Left colon (tissue), 2 donors: ENCODE measurements around the gene HOXB1. TPM values are rescaled to one million over a fixed set of nuclear protein-coding genes. Genes with fewer than 3 reads are reported as not detected.

ENCODE experiments used
- ATAC-seq: fragments of 200-7000 bp; cut with Tn5 transposase; one replicate; pipeline ENCODE4 v1.9.1; 2020; ENCODE audit warnings: mild to moderate bottlenecking, moderate library complexity
- DNase-seq, 2 donors: peaks; one replicate each; pipeline ENCODE4 v3.0.0-alpha.2; 2020
- intact Hi-C, 2 donors: fragments of 100-400 bp; cut with DNase I in 1 of 2; cut with micrococcal nuclease in 1 of 2; formaldehyde crosslinking; loops; one replicate each; pipeline versions ENCODE4 v1.11.2 to v1.14.0; 2022; cut with DNase I, micrococcal nuclease
- total RNA-seq, 2 donors: library from RNA; stranded (reverse); fragmentation: NEBNext Ultra II Directional; extraction: Animal tissue kit (Norgen Biotek cat#: 25700); gene quantifications; one replicate each; pipeline ENCODE4 v1.2.1, GENCODE V29; 2021
- donor health status: DM: no; HTN: no; CAD: no.
- donor health status: DM: yes; HTN: yes; CAD: no.

Gene HOXB1
- total RNA-seq, 2 donors from 2014 or later: not detected

DNA sequence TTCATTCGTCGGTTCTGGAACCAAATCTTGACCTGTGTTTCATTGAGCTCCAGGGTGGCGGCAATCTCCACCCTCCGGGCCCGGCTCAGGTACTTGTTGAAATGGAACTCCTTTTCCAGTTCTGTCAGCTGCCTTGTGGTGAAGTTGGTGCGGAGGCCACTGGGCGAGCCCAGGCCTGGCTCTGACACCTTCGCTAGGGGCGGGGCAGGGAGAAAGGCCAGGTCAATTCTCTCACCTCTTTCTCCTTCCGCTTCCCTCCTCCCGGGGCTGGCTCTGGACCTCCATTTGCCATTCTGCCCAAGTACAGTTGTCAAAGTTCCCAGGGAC, 1.2 kb downstream of the HOXB1 start:
- intact Hi-C loops: no loop called here
- DNase-seq (no peak), ATAC-seq (no peak)

GRCh38 chr17:48528936-48529682, 1.7 kb downstream of the HOXB1 start:
- intact Hi-C loops: no loop called here
- ATAC-seq (no peak), DNase-seq (no peak)

DNA sequence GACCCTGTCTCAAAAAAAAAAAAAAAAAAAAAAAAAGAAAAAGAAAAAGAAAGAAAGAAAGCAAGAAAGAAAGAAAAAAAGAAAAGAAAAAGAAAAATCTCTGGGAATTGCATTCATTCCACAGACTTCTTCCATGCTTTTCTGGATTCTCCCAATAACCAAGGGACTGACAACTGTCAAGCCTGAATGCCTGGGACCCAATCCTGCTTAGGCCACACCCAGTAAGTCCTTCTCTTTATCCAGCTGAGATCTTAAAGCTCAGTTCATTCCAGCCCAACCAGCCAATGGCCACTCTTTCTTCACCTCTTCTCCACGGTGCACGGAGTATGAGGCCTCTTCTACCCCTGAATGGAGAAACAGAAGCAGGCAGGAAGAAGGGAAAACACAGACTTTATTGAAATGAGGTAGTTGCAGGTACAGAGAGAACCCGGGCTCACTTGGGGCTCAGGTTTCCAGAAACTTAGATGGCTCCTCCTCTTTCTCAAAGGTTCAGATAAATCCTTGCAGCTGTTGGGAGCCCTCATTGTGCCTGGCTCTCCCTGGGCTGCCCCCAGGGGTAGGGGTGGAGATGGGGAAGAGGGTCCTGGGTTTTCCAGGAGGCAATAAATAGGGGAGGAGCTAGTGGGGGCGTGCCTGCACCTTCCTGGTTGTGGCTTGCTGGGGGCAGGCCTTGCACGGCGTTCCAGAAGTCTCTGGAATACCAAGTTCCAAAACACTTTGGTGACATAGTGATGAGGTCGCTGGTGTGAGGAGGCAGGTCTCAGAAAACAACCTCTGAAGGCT, 2.5 kb downstream of the HOXB1 start:
- ATAC-seq (no peak), DNase-seq (no peak)
- intact Hi-C loops: no loop called here

- DNase-seq: no peak
- ATAC-seq: no peak
- intact Hi-C loops: no loop called here
Observed at GRCh38 chr17:48527547-48527932, 3.3 kb downstream of the HOXB1 start.

- ATAC-seq (no peak), DNase-seq (peak in 1 of 2 donors; percentile 13)
- intact Hi-C loops: no loop called here
Observed at GRCh38 chr17:48526608-48527546, 3.9 kb downstream of the HOXB1 start.

DNA sequence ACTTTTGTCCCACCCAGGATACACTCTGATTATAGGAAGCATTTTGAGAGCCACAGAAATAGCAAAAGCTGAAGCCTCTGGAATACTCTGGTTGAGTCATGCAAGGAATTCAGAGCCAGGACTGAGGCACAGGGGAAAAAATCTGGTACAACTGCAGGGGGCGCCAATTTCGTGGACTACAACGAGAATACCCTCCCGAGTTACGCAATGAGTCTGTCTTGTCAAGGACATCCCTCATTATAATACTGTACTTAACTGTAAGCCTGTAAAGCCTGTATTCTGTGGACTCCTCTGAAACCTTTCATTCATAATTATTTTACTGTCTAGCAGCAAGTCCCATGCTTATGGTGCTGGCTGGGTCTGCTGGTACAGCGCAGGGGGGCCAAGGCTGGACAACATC, 7.8 kb downstream of the HOXB1 start:
- intact Hi-C loops: no loop called here
- ATAC-seq: no peak
- no peak for DNase-seq

- ATAC-seq (no peak), DNase-seq (no peak)
- intact Hi-C loops: no loop called here
Observed at GRCh38 chr17:48522031-48522653, 8.7 kb downstream of the HOXB1 start.

DNA sequence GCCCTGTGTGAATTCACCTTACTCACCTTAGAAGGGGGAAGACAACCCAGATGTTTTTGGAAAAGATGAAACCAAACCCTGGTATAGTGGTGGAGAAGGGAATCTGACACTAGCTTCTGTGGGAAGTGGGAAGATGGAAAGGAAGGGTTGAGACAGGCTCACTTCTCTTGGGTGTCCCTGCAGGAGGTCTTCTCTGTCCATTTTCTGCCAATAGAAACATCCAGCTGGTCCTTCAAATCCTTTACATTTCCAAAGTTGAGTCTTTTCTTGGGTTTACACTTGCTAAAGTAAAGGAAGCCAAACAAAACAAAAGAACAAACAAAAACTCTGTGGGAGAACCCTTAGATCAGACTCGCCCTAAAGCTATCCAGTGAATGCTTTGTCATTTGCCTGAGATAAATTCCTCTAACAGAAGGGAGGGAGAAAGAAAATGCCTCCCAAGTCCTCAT, 10.2 kb downstream of the HOXB1 start:
- DNase-seq (no peak), ATAC-seq (no peak)
- intact Hi-C loops: no loop called here

DNA sequence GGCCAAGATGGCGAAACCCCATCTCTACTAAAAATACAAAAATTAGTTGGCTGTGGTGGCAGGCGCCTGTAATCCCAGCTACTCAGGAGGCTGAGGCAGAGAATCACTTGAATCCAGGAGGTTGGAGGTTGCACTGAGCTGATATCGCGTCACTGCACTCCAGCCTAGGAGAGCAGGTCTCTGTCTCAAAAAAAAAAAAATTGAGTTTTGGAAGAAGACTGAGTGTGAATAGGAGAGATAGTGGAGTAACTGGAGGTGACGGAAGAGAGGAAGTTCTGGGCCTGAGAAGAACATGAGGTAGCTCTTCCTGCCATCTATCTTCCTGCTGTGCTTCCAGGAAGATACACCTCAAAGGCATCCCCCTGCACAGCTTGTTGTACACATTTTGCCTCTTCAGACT, 11.4 kb downstream of the HOXB1 start:
- intact Hi-C loops: no loop called here
- ATAC-seq: no peak
- DNase-seq: no peak

- ATAC-seq (peak; percentile 28), DNase-seq (no peak)
- intact Hi-C loops: no loop called here
Observed at GRCh38 chr17:48517478-48517877, 13.3 kb downstream of the HOXB1 start.

- ATAC-seq (peak; percentile 29), DNase-seq (no peak)
- intact Hi-C loops: no loop called here
Observed at GRCh38 chr17:48515925-48516900, 14.6 kb downstream of the HOXB1 start.

- ATAC-seq (no peak), DNase-seq (no peak)
- intact Hi-C loops: no loop called here
Observed at GRCh38 chr17:48514477-48514876, 16.3 kb downstream of the HOXB1 start.

DNA sequence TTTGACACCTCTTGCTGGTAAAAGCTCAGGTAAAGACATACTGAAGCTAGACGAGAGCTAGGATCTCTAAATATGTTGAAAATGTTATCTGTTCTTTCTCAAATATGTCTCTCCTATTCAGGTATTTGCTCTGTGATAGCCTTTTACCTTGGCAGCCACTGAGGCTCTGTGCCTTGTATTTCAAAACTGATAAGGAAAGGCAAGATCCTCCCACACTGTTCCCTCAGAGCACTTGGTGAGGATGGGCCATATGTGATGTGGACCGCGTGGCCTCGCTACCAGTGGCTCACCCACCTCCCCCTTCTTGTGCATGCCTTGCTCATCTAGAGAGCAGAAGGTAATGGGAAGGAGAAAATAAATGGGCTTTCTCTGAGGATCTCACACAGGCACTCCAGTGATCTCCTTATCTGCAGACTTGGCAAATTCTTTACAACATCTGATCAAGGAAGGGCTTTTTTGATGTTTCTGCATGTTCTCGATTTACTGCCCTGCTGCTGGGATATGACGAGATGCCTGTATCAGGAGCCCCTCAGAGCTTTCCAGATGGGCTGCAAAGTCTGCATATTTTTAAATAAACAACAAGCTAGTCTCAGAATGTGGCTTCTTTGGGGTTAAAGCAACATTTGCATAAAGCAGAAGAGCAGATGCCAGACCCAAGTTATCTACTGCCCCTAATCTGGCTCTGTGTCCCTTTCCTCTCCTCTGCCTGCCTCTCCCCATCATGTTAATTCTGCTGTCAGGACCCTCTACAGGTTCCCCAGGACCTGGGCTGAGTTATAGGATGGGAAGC, 16.9 kb downstream of the HOXB1 start:
- ATAC-seq (no peak), DNase-seq (no peak)
- intact Hi-C loops: no loop called here

- no peak for DNase-seq
- intact Hi-C loops: no loop called here
- peak; percentile 70 for ATAC-seq
Observed at GRCh38 chr17:48513097-48513496, 17.7 kb downstream of the HOXB1 start.

DNA sequence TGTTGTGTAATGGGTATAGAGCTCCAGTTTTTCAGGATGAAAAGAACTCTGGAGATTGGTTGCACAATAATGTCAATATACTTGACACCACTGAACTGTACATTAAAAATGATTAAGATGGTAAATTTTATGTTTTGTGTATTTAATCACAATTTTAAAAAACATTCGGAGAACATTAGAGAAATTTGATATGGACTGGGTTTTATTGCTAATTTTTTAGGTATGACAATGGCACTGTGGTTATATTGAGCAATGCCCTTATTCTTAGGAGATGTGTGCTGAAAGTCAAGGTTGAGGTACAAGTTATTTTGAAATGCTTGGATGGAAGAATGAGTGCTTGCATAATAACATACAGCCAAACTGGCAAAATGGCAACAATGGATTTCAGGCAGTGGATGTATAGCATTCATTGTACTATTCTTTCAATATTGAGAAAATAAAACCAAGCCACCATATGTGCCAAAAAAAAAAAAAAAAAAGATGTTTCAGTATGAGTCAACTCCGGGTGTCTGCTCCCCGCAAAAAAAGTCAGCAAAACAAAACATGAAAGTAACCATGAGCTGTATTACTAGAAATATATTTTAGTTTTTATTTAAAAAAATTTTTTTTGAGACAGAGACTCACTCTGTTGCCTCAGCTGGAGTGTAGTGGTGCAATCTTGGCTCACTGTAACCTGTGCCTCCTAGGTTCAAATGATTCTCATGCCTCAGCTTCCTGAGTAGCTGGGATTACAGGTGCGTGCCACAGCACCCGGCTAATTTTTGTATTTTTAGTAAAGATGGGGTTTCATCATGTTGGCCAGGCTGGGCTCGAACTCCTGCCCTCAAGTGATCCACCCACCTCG, 19.8 kb downstream of the HOXB1 start:
- DNase-seq (no peak), ATAC-seq (no peak)
- intact Hi-C loops: no loop called here

DNA sequence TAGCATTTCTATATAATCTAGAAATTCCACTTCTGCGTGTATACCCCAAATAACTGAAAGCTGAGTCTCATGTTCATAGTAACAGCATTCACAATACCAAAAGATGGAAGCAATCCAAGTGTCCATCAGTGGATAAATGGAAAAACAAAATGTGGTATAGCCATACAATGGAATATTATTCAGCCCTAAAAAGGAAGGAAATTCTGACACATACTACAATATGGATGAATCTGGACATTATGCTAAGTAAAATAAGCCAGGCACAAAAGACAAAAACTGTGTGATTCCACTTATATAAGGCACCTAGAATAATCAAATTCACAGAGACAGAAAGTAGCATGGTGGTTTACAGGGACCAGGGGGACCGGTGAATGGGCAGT, 20.4 kb downstream of the HOXB1 start:
- ATAC-seq: no peak
- DNase-seq: no peak
- intact Hi-C loops: no loop called here
